ENCODE results near the gene CLSTN2.

GRCh38 chr3:140472306-140473020 is 537.5 kb downstream of the CLSTN2 start:
- TF ChIP-seq EZH2phosphoT487 (IDR thresholded peaks at IDR 0.05; ENCODE audit: low read depth, severe bottlenecking, unreplicated experiment) (no peak), EZH2 (IDR thresholded peaks at IDR 0.05; ENCODE audit: borderline replicate concordance) (no peak)

Data from hepatocyte (in vitro differentiated cells).